ENCODE measurements around the gene RABGAP1L.

DNA sequence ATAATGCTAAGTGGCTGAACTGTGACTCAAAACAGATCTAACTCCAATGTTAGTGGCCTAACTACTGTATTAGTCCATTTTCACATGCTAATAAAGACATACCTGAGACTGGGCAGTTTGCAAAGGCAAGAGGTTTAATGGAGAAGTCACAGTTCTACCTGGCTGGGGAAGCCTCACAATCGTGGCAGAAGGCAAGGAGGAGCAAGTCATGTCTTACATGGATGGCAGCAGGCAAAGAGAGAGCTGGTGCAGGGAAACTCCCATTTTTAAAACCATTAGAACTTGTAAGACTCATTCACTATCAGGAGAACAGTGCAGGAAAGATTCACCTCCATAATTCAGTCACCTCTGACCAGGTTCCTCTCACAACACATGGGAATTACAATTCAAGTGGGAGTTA is 760.8 kb downstream of the RABGAP1L start:
- TF ChIP-seq CTCF (IDR thresholded peaks at IDR 0.05 in 8 of 11, conservative IDR thresholded peaks at IDR 0.05 in 3 of 11) (no peak), POLR2A (IDR thresholded peaks at IDR 0.05) (no peak), POLR2AphosphoS5 (IDR thresholded peaks at IDR 0.05) (no peak)

Measured in spleen (tissue), 7 donors.